SK-N-SH treated with all-trans-retinoic acid at 6 μM for 48 hours (cell line): ENCODE measurements around the gene NPAS2.

Experiments used
- ATAC-seq: fragments of 200-7000 bp; cut with Tn5 transposase; 3 replicates; pipeline ENCODE4 v1.9.1; 2020; ENCODE audit warnings: mild to moderate bottlenecking, moderate library complexity
- ARNTL ChIP-seq: fragments of 450-650 bp; formaldehyde crosslinking; IDR thresholded peaks from 2 replicates; pipeline ENCODE4 v1.5.0; 2020; ENCODE audit warnings: low read depth, mild to moderate bottlenecking, moderate library complexity, borderline replicate concordance
- BACH2 ChIP-seq: fragments of 250-450 bp; sonication (Bioruptor Pico); IDR thresholded peaks from 2 replicates; pipeline ENCODE4 v1.9.0; 2021; ENCODE audit warnings: mild to moderate bottlenecking, borderline replicate concordance
- CSDC2 ChIP-seq: fragments of 250-450 bp; sonication (Bioruptor Pico); IDR thresholded peaks from 2 replicates; pipeline ENCODE4 v1.5.0; 2020; ENCODE audit warnings: mild to moderate bottlenecking, moderate library complexity
- ESRRG ChIP-seq: fragments of 250-450 bp; sonication (Bioruptor Pico); IDR thresholded peaks from 2 replicates; pipeline ENCODE4 v1.6.1; 2021; ENCODE audit warnings: mild to moderate bottlenecking
- GLIS3 ChIP-seq: fragments of 250-450 bp; sonication (Bioruptor Pico); IDR thresholded peaks from 2 replicates; pipeline ENCODE4 v1.5.0; 2020; ENCODE audit warnings: mild to moderate bottlenecking, moderate library complexity
- ISL1 ChIP-seq: fragments of 250-450 bp; sonication (Bioruptor Pico); IDR thresholded peaks from 2 replicates; pipeline ENCODE4 v2.1.2; 2022; ENCODE audit warnings: mild to moderate bottlenecking, moderate library complexity
- OSR1 ChIP-seq: fragments of 250-450 bp; sonication (Bioruptor Pico); IDR thresholded peaks from 2 replicates; pipeline ENCODE4 v1.8.0; 2022; ENCODE audit warnings: moderate library complexity, mild to moderate bottlenecking, inconsistent platforms
- PPARA ChIP-seq: fragments of 250-450 bp; sonication (Bioruptor Pico); IDR thresholded peaks from 2 replicates; pipeline ENCODE4 v1.5.0; 2020; ENCODE audit warnings: mild to moderate bottlenecking, borderline replicate concordance
- RARB ChIP-seq: fragments of 250-450 bp; sonication (Bioruptor Pico); IDR thresholded peaks from 2 replicates; pipeline ENCODE4 v1.8.0; 2021; ENCODE audit warnings: mild to moderate bottlenecking, moderate library complexity
- SNAI2 ChIP-seq: fragments of 250-450 bp; sonication (Bioruptor Pico); IDR thresholded peaks from 2 replicates; pipeline ENCODE4 v1.5.0; 2020; ENCODE audit warnings: mild to moderate bottlenecking, moderate library complexity
- TCF4 ChIP-seq: fragments of 250-450 bp; sonication (Bioruptor Pico); IDR thresholded peaks from 2 replicates; pipeline ENCODE4 v1.8.0; 2021; ENCODE audit warnings: mild to moderate bottlenecking, moderate library complexity, borderline replicate concordance
- TOX ChIP-seq: fragments of 250-450 bp; sonication (Bioruptor Pico); IDR thresholded peaks from 2 replicates; pipeline ENCODE4 v1.8.0; 2021; ENCODE audit warnings: mild to moderate bottlenecking, moderate library complexity, borderline replicate concordance
- ZC3H10 ChIP-seq: fragments of 250-450 bp; sonication (Bioruptor Pico); IDR thresholded peaks from 2 replicates; pipeline ENCODE4 v1.5.1; 2021; ENCODE audit warnings: mild to moderate bottlenecking, moderate library complexity
- ZFP3 ChIP-seq: fragments of 250-450 bp; sonication (Bioruptor Pico); IDR thresholded peaks from 2 replicates; pipeline ENCODE4 v1.5.0; 2020; ENCODE audit warnings: mild to moderate bottlenecking, moderate library complexity
- ZFP30 ChIP-seq: fragments of 450-650 bp; formaldehyde crosslinking; IDR thresholded peaks from 2 replicates; pipeline ENCODE4 v1.5.0; 2022; ENCODE audit warnings: mild to moderate bottlenecking, moderate library complexity
- ZNF565 ChIP-seq: fragments of 450-650 bp; formaldehyde crosslinking; conservative IDR thresholded peaks from 2 replicates; pipeline ENCODE4 v1.5.0; 2020; ENCODE audit warnings: low read depth, mild to moderate bottlenecking, moderate library complexity
- ZNF70 ChIP-seq: fragments of 450-650 bp; formaldehyde crosslinking; IDR thresholded peaks from 2 replicates; pipeline ENCODE4 v1.5.0; 2020; ENCODE audit warnings: mild to moderate bottlenecking, moderate library complexity
- ZNF8 ChIP-seq: fragments of 450-650 bp; formaldehyde crosslinking; IDR thresholded peaks from 2 replicates; pipeline ENCODE4 v1.5.0; 2020; ENCODE audit warnings: mild to moderate bottlenecking, moderate library complexity
- TF ChIP-seq, protein P1 (sequence below): fragments of 250-450 bp; sonication (Bioruptor Pico); IDR thresholded peaks from 2 replicates; pipeline ENCODE4 v1.5.1; 2020; ENCODE audit warnings: low read depth, mild to moderate bottlenecking, moderate library complexity
- TF ChIP-seq, protein P2 (sequence below): fragments of 250-450 bp; sonication (Bioruptor Pico); IDR thresholded peaks from 2 replicates; pipeline ENCODE4 v1.8.0; 2021; ENCODE audit warnings: low read depth, mild to moderate bottlenecking, moderate library complexity, borderline replicate concordance
- TF ChIP-seq, protein P3 (sequence below): fragments of 250-450 bp; sonication (Bioruptor Pico); IDR thresholded peaks from 2 replicates; pipeline ENCODE4 v1.8.0; 2020; ENCODE audit warnings: mild to moderate bottlenecking, moderate library complexity, borderline replicate concordance
- TF ChIP-seq, protein P4 (sequence below): fragments of 250-450 bp; sonication (Bioruptor Pico); IDR thresholded peaks from 2 replicates; pipeline ENCODE4 v1.5.0; 2020; ENCODE audit warnings: mild to moderate bottlenecking, moderate library complexity

The NPAS2 gene

DNA sequence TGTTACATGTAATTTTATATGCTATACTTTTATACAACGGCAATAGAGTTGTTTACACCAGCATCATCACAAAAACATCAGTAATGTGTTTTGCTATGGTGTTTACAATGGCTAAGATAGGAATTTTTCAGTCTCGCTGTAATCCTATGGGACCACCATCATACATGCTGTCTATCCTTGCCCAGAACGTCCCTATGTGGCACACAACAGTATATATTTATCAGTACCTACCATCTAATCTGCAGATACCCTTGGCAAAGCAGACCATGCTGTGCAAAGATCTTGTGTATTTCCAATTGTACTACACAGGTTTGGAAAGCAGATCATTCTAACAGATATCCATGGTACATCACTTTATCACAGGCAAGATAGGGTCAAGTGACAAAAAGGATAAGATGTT lies 197.4 kb downstream of the NPAS2 start:
- ATAC-seq = no peak

DNA sequence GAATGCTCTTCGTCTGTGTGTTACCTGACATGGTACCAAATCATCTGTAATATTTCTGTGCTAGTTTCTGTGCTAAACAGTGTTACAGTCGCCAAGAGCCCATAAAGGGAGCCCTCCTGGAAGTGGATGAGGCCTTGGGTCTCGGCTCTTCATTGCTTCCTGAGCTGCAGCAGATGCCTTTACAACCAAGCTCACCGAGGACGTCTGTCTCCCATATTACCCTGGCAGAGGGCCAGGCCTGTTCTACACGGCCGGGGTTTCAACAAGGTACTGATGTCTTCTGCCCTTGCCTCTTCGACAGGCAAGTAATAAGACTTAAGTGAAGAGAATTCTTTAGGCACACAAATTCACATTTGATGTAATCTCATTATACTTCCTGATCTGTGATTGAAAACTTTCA lies 199.0 kb downstream of the NPAS2 start:
- TF ChIP-seq OSR1 (CRISPR knock-in tag) (no peak), ZFP30 (no peak), ZNF8 (CRISPR knock-in tag) (no peak), SNAI2 (CRISPR knock-in tag) (no peak), RARB (CRISPR knock-in tag) (no peak), ARNTL (CRISPR knock-in tag) (no peak), TOX (no peak), ZNF565 (CRISPR knock-in tag) (no peak), ISL1 (no peak), ZNF70 (no peak), ZFP3 (no peak)
- TF ChIP-seq, protein P1, sequence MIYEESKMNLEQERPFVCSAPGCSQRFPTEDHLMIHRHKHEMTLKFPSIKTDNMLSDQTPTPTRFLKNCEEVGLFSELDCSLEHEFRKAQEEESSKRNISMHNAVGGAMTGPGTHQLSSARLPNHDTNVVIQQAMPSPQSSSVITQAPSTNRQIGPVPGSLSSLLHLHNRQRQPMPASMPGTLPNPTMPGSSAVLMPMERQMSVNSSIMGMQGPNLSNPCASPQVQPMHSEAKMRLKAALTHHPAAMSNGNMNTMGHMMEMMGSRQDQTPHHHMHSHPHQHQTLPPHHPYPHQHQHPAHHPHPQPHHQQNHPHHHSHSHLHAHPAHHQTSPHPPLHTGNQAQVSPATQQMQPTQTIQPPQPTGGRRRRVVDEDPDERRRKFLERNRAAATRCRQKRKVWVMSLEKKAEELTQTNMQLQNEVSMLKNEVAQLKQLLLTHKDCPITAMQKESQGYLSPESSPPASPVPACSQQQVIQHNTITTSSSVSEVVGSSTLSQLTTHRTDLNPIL (CRISPR knock-in tag) = no peak
- TF ChIP-seq, protein P2, sequence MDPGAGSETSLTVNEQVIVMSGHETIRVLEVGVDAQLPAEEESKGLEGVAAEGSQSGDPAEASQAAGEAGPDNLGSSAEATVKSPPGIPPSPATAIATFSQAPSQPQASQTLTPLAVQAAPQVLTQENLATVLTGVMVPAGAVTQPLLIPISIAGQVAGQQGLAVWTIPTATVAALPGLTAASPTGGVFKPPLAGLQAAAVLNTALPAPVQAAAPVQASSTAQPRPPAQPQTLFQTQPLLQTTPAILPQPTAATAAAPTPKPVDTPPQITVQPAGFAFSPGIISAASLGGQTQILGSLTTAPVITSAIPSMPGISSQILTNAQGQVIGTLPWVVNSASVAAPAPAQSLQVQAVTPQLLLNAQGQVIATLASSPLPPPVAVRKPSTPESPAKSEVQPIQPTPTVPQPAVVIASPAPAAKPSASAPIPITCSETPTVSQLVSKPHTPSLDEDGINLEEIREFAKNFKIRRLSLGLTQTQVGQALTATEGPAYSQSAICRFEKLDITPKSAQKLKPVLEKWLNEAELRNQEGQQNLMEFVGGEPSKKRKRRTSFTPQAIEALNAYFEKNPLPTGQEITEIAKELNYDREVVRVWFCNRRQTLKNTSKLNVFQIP (CRISPR knock-in tag) = no peak
- ATAC-seq = no peak

More for the DNA sequence above, 197.4 kb downstream of the NPAS2 start:
- TF ChIP-seq GLIS3 = no peak
- no peak for TF ChIP-seq OSR1 (CRISPR knock-in tag)
- no peak for TF ChIP-seq BACH2 (CRISPR knock-in tag)
- no peak for TF ChIP-seq ZNF565 (CRISPR knock-in tag)
- TF ChIP-seq, protein P1 (CRISPR knock-in tag) = no peak
- TF ChIP-seq, protein P2 (CRISPR knock-in tag) = no peak
- TF ChIP-seq ZFP3 = no peak
- no peak for TF ChIP-seq RARB (CRISPR knock-in tag)
- TF ChIP-seq CSDC2 = no peak
- TF ChIP-seq, protein P3, sequence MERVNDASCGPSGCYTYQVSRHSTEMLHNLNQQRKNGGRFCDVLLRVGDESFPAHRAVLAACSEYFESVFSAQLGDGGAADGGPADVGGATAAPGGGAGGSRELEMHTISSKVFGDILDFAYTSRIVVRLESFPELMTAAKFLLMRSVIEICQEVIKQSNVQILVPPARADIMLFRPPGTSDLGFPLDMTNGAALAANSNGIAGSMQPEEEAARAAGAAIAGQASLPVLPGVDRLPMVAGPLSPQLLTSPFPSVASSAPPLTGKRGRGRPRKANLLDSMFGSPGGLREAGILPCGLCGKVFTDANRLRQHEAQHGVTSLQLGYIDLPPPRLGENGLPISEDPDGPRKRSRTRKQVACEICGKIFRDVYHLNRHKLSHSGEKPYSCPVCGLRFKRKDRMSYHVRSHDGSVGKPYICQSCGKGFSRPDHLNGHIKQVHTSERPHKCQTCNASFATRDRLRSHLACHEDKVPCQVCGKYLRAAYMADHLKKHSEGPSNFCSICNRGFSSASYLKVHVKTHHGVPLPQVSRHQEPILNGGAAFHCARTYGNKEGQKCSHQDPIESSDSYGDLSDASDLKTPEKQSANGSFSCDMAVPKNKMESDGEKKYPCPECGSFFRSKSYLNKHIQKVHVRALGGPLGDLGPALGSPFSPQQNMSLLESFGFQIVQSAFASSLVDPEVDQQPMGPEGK = no peak
- TF ChIP-seq TOX = no peak
- TF ChIP-seq ESRRG (CRISPR knock-in tag) = no peak
- TF ChIP-seq ZC3H10 = no peak
- TF ChIP-seq PPARA (CRISPR knock-in tag) = no peak
- TF ChIP-seq TCF4 = no peak

DNA sequence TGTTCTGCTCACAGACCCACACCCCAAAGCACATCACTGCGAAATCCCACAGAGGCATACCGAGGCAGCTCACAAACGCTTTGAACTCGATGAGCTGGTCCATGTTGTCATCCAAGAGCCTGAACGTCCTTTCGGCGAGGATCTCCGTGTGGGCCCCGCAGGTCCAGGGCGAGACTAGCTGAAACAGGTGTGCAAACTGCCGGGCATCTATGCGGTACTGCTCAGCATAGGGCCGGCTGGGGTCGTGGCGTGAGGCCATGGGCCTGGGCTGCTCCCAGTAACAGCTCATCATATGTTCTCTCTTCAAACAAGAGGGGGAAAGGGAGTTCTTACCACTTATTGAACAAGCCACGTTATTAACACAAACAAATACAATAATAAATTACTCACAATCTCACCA lies 202.3 kb downstream of the NPAS2 start:
- no peak for ATAC-seq
- TF ChIP-seq ZFP30 = no peak

DNA sequence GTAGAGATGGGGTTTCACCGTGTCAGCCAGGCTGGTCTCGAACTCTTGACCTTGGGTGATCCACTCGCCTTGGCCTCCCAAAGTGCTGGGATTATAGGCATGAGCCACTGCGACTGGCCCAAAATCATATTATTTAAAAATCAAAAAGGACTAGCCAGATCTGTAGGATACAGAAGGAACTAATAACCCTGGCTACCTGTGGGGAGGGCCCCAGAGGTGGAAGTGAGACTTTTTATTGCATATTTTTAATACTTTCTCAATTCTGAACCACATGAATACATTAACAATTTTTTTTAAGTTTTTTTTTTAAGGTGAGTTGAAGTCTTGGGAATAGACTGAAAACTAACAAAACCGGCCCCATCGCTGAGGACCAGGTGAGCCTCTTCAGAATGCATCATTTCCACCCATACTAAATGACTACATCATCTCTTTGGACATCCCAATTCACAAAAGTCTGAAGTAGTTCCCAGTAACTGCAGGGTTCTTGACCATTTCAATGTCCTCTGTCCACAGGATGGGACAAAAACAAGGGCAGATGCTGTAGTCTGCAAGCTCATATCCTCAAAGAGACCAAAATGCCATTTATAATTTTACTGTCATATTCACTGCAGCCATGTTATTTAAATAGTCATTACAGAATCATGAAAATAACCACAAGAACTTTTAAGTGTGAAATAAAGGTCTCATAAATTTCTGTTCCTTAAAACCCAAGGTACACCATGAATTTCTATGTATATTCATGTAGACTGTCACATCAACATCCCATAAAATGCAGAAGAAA lies 203.6 kb downstream of the NPAS2 start:
- TF ChIP-seq BACH2 (CRISPR knock-in tag) (no peak), PPARA (CRISPR knock-in tag) (no peak), TCF4 (no peak), OSR1 (CRISPR knock-in tag) (no peak), GLIS3 (no peak), ZNF565 (CRISPR knock-in tag) (no peak), ESRRG (CRISPR knock-in tag) (no peak), ISL1 (no peak), TOX (no peak), ZFP30 (no peak)
- TF ChIP-seq, protein P4, sequence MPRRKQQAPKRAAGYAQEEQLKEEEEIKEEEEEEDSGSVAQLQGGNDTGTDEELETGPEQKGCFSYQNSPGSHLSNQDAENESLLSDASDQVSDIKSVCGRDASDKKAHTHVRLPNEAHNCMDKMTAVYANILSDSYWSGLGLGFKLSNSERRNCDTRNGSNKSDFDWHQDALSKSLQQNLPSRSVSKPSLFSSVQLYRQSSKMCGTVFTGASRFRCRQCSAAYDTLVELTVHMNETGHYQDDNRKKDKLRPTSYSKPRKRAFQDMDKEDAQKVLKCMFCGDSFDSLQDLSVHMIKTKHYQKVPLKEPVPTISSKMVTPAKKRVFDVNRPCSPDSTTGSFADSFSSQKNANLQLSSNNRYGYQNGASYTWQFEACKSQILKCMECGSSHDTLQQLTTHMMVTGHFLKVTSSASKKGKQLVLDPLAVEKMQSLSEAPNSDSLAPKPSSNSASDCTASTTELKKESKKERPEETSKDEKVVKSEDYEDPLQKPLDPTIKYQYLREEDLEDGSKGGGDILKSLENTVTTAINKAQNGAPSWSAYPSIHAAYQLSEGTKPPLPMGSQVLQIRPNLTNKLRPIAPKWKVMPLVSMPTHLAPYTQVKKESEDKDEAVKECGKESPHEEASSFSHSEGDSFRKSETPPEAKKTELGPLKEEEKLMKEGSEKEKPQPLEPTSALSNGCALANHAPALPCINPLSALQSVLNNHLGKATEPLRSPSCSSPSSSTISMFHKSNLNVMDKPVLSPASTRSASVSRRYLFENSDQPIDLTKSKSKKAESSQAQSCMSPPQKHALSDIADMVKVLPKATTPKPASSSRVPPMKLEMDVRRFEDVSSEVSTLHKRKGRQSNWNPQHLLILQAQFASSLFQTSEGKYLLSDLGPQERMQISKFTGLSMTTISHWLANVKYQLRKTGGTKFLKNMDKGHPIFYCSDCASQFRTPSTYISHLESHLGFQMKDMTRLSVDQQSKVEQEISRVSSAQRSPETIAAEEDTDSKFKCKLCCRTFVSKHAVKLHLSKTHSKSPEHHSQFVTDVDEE (CRISPR knock-in tag) = no peak
- TF ChIP-seq, protein P1 (CRISPR knock-in tag) = no peak
- no peak for ATAC-seq
